Endothelial cell (in vitro differentiated cells): ENCODE results near the gene LCOR. TPM values are rescaled to one million over a fixed set of nuclear protein-coding genes. Genes with fewer than 3 reads are reported as not detected.

ENCODE experiments used
- DNase-seq: peaks from one replicate; pipeline ENCODE4 v3.0.0; 2021; ENCODE audit warnings: low spot score
- H3K27ac Mint-ChIP-seq: one replicate; pipeline ENCODE4 v1.8.0; 2021; ENCODE audit warnings: mixed read lengths, inconsistent platforms; ENCODE audit not compliant: unreplicated experiment
- H3K27me3 Mint-ChIP-seq: one replicate; pipeline ENCODE4 v1.8.0; 2021; ENCODE audit warnings: mild to moderate bottlenecking, moderate library complexity, mixed read lengths, inconsistent platforms; ENCODE audit not compliant: unreplicated experiment
- H3K36me3 Mint-ChIP-seq: one replicate; pipeline ENCODE4 v1.8.0; 2021; ENCODE audit warnings: mild to moderate bottlenecking, low read depth, mixed read lengths, inconsistent platforms; ENCODE audit not compliant: unreplicated experiment
- H3K4me1 Mint-ChIP-seq: one replicate; pipeline ENCODE4 v1.8.0; 2021; ENCODE audit warnings: mild to moderate bottlenecking, mixed read lengths, inconsistent platforms; ENCODE audit not compliant: unreplicated experiment
- H3K4me3 Mint-ChIP-seq: one replicate; pipeline ENCODE4 v1.8.0; 2021; ENCODE audit warnings: mild to moderate bottlenecking, mixed read lengths, inconsistent platforms; ENCODE audit not compliant: unreplicated experiment
- H3K9me3 Mint-ChIP-seq: one replicate; pipeline ENCODE4 v1.8.0; 2021; ENCODE audit warnings: mixed read lengths, inconsistent platforms; ENCODE audit not compliant: unreplicated experiment
- CTCF ChIP-seq: fragments of 200-600 bp; sonication (generic); IDR thresholded peaks from one replicate; pipeline ENCODE4 v1.5.0; 2021; ENCODE audit warnings: antibody characterized with exemption; ENCODE audit not compliant: unreplicated experiment
- total RNA-seq: library from RNA; stranded (reverse); fragmentation: NEBNext Ultra II Directional; extraction: Animal tissue kit (Norgen Biotek cat#: 25700); gene quantifications from one replicate; pipeline ENCODE4 v1.2.1, GENCODE V29; 2021; ENCODE audit not compliant: unreplicated experiment

Gene LCOR
- total RNA-seq, 1 donor from 2014 or later: 36.6 TPM

GRCh38 chr10:97038688-97039087, 206.6 kb downstream of the LCOR start:
- H3K27ac Mint-ChIP-seq: no peak overlapping the region
- no peaks in the 10 kb centered on the region for H3K4me1 Mint-ChIP-seq
- peaks cover 9% of the 10 kb centered on the region for H3K27me3 Mint-ChIP-seq
- H3K9me3 Mint-ChIP-seq: no peaks in the 10 kb centered on the region
- H3K4me3 Mint-ChIP-seq: no peak overlapping the region
- no peak for TF ChIP-seq CTCF
- no peak for DNase-seq
- no peaks in the 10 kb centered on the region for H3K36me3 Mint-ChIP-seq

GRCh38 chr10:97039538-97040247, 207.6 kb downstream of the LCOR start:
- DNase-seq: no peak
- Mint-ChIP-seq H3K4me3 (no peak overlapping the region), H3K27me3 (peaks cover 10% of the 10 kb centered on the region), H3K4me1 (no peaks in the 10 kb centered on the region), H3K27ac (no peak overlapping the region), H3K36me3 (no peaks in the 10 kb centered on the region), H3K9me3 (no peaks in the 10 kb centered on the region)
- TF ChIP-seq CTCF: no peak

GRCh38 chr10:97040248-97040584, 208.1 kb downstream of the LCOR start:
- TF ChIP-seq CTCF: no peak
- Mint-ChIP-seq H3K36me3 (no peaks in the 10 kb centered on the region), H3K4me3 (no peak overlapping the region), H3K27me3 (peaks cover 10% of the 10 kb centered on the region), H3K4me1 (no peaks in the 10 kb centered on the region), H3K9me3 (no peaks in the 10 kb centered on the region), H3K27ac (no peak overlapping the region)
- no peak for DNase-seq

GRCh38 chr10:97040706-97041105, 208.6 kb downstream of the LCOR start:
- no peaks in the 10 kb centered on the region for H3K36me3 Mint-ChIP-seq
- no peak for DNase-seq
- no peaks in the 10 kb centered on the region for H3K9me3 Mint-ChIP-seq
- no peak overlapping the region for H3K27ac Mint-ChIP-seq
- no peaks in the 10 kb centered on the region for H3K4me1 Mint-ChIP-seq
- H3K27me3 Mint-ChIP-seq: peaks cover 8% of the 10 kb centered on the region
- no peak overlapping the region for H3K4me3 Mint-ChIP-seq
- TF ChIP-seq CTCF: no peak

- Mint-ChIP-seq H3K27ac (no peak overlapping the region), H3K4me1 (no peaks in the 10 kb centered on the region), H3K36me3 (no peaks in the 10 kb centered on the region), H3K4me3 (no peak overlapping the region), H3K27me3 (peaks cover 10% of the 10 kb centered on the region), H3K9me3 (no peaks in the 10 kb centered on the region)
- no peak for TF ChIP-seq CTCF
- no peak for DNase-seq
Observed at GRCh38 chr10:97042081-97042480, 210.0 kb downstream of the LCOR start.
